Measurements from ENCODE around the gene MGLL.

MGLL gene

DNA sequence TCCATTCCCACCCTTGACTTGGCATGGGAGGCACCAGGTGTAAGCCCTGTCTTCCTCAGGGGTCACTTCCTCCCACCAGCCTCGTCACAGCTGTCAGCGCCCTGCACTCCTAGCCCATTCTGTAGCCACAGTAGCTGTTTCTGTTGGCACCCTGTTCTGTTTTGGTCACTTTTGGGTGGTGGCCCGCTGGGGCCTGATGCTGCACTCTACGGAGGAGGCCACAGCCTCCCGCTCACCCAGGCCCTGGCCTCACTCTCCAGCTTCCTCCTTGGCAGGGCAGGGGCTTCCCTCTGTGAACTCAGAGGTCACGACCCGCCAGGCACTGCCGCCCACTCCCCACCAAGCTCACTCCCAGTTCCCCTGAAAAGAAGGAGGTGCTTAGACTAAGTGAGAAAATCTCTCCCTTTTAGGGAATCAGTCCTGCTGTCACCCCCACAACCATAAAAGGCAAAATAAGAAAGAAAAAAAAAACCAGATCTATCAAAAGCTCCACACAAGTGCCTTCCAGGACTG lies 68.4 kb downstream of the MGLL start:
- TF ChIP-seq, protein P1, sequence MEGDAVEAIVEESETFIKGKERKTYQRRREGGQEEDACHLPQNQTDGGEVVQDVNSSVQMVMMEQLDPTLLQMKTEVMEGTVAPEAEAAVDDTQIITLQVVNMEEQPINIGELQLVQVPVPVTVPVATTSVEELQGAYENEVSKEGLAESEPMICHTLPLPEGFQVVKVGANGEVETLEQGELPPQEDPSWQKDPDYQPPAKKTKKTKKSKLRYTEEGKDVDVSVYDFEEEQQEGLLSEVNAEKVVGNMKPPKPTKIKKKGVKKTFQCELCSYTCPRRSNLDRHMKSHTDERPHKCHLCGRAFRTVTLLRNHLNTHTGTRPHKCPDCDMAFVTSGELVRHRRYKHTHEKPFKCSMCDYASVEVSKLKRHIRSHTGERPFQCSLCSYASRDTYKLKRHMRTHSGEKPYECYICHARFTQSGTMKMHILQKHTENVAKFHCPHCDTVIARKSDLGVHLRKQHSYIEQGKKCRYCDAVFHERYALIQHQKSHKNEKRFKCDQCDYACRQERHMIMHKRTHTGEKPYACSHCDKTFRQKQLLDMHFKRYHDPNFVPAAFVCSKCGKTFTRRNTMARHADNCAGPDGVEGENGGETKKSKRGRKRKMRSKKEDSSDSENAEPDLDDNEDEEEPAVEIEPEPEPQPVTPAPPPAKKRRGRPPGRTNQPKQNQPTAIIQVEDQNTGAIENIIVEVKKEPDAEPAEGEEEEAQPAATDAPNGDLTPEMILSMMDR (conservative IDR thresholded peaks at IDR 0.05; ENCODE audit: low read depth): no peak
- DNase-seq (ENCODE audit: low spot score): no peak
- POLR2A ChIA-PET (ENCODE audit: low non-redundant PET): no interaction called here
- no peak overlapping the region for H3K27ac ChIP-seq
- CTCF ChIA-PET: no interaction called here

- ChIA-PET POLR2A (ENCODE audit: low non-redundant PET) (no interaction called here), CTCF (no interaction called here)
- TF ChIP-seq, protein P1 (conservative IDR thresholded peaks at IDR 0.05; ENCODE audit: low read depth): no peak
- DNase-seq (ENCODE audit: low spot score): no peak
- H3K27ac ChIP-seq: no peak overlapping the region
These were observed 69.0 kb downstream of the MGLL start for GRCh38 chr3:127753338-127753737.

DNA sequence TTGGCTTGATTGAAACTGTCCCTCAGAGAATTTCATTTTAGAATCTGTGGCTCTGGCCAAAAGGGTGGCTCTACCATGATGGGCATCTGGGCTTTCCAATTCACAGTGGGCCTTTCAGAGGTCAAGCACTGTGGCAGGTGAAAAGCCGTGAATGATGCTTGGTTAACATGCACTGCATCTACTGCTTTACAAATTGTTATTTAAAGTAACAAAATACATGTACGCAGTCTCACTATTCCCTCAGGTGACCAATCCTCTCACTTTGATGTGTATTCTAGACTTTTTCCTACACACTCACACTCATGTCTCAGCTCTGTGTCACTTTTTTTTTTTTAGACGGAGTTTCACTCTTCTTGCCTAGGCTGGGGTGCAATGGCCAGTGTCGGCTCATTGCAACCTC lies 70.5 kb downstream of the MGLL start:
- TF ChIP-seq, protein P1 (conservative IDR thresholded peaks at IDR 0.05; ENCODE audit: low read depth): no peak
- ChIA-PET CTCF (no interaction called here), POLR2A (ENCODE audit: low non-redundant PET) (no interaction called here)
- H3K27ac ChIP-seq: no peak overlapping the region
- no peak for DNase-seq (ENCODE audit: low spot score)

DNA sequence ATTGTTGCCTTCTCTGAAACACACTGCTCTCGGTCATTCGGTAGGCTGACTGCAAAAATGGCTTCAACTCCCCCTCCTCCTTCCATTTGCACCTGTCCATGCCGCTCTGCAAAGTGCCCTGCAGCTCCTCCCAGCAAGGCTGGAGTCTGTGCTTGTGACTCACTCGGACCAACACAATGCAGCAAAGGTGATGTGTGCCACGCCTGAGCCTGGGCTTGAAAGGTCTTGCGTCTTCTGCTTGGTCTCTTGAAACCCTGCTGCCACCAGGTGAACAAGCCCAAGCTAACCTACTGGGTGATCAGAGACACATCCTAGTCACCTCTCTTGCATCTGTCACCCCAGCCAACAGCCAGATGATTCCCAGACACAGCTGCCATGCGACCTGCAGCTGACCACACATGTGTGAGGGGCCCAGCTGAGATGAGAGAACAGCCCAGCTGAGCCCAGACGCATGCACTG lies 71.1 kb downstream of the MGLL start:
- DNase-seq (ENCODE audit: low spot score): no peak
- TF ChIP-seq, protein P1 (conservative IDR thresholded peaks at IDR 0.05; ENCODE audit: low read depth): no peak
- POLR2A ChIA-PET (ENCODE audit: low non-redundant PET): no interaction called here
- CTCF ChIA-PET: no interaction called here
- peak overlapping the region; percentile 53 for H3K27ac ChIP-seq

- peak overlapping the region; percentile 53 for H3K27ac ChIP-seq
- ChIA-PET CTCF (interaction anchor here (0.7 kb wide), 1 partner anchor 239 kb away, joined by 3 read pairs; no protein-coding TSS in a partner anchor), POLR2A (ENCODE audit: low non-redundant PET) (no interaction called here)
- TF ChIP-seq, protein P1 (conservative IDR thresholded peaks at IDR 0.05; ENCODE audit: low read depth): no peak
- DNase-seq (ENCODE audit: low spot score): peak; percentile 55
These were observed 71.9 kb downstream of the MGLL start for GRCh38 chr3:127750226-127751031.

DNA sequence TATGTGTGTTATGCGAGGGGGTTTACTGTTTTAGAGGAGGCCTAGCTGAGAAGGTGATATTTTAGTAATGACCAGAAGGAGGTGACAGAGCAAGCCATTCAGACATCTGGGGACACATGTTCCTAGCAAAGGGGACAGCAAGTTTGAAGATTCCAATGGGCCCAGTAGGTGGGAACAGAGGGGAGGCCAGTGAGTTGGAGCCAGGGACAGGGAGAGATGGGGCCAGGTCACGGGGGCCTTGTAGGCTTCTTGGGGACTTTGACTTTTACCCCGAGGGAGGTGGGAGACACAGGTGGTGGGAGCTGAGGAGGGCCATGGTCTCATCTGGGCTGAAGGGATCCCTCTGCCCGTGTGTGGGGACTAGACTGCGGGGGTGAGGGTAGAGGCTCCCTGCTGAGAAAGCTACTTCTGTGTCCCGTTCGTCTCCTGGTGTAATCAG lies 72.5 kb downstream of the MGLL start:
- ChIA-PET POLR2A (ENCODE audit: low non-redundant PET) (no interaction called here), CTCF (interaction anchor here (0.7 kb wide), 2 partner anchors 32 to 240 kb away, joined by 3 read pairs; no protein-coding TSS in a partner anchor)
- peak overlapping the region; percentile 53 for H3K27ac ChIP-seq
- TF ChIP-seq, protein P1 (conservative IDR thresholded peaks at IDR 0.05; ENCODE audit: low read depth): no peak
- DNase-seq (ENCODE audit: low spot score): no peak

Data from RWPE1 (cell line).